SHP77 (cell line): ENCODE results near the gene WNK1.
"Not testable (repeated sequence)": the region's sequence is repeated elsewhere in the genome, so short reads cannot be mapped to it uniquely, and the experiment has no call there.

ENCODE experiments used
- DNase-seq, 2 experiments: peaks; one replicate each; lab custom pipeline; 2025; lab: John Stamatoyannopoulos, UW

WNK1 gene

DNA sequence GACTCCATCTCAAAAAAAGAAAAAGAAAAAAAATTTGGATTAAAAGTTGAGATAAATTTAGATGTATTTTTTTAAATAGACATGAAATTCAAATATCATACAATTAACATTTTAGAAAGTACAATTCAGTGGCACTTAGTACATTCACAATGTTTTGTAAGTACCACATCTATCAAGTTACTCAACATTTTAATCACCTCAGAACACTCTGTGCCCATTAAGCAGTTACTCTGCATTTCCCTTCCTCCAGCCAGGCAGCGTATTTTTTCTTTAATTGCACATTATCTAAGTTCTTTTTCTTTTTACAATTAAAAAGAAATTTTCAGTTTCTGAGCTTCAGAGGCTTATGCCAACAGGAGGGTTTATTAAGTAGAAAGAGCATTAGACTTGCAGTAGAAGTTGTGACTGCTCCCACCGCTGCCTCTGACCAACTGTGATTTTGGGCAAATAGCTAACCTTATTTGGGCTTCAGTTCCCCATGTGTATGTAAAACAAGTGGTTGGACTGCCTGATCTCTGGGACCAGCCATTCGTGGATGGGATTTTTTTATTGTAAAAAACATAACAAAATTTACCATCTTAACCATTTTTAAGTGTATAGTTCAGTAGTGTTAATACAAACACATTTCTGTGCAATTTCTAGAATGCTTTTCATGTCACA is 65.7 kb downstream of the WNK1 start:
- no peak for DNase-seq

DNA sequence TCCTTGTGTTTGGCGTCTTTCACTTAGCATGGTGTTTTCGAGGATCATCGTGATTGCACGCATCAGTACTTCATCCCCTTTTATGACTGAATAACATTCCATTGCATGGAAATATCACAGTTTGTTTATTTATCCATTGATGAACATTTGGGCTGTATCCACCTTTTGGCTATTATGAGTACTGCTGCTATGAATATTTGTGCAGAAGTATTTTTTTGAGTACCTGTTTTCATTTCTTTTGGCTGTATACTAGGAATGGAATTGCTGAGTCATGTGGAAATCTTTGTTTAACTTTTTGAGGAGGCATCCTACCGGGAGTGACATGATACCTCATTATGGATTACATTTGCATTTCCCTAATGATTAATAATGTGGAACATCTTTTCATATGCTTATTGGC is 66.4 kb downstream of the WNK1 start:
- DNase-seq: no peak

- no peak for DNase-seq
These were observed 68.0 kb downstream of the WNK1 start for GRCh38 chr12:820336-820735.

- no peak for DNase-seq
These were observed 70.8 kb downstream of the WNK1 start for GRCh38 chr12:823028-823698.

DNA sequence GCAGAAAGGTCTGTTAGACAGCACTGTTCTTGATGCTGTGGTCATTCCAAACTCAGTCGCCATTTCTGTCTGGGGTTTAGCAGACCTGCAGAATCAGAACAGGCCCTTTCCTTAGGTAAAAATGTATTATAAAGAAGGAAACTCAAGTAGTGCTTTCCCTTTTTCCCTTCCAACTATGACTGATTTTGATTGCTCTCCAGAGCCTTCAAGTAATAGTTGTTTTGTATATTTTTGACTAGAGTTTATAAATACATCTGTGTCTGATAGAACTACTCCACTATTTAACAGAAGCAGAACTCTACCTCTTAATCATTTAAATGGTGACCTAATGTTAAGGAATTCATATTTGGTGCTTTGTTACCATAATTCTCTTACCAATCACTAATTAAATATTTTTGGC is 74.0 kb downstream of the WNK1 start:
- DNase-seq: no peak

GRCh38 chr12:828726-829395 is 76.5 kb downstream of the WNK1 start:
- DNase-seq: no peak

DNA sequence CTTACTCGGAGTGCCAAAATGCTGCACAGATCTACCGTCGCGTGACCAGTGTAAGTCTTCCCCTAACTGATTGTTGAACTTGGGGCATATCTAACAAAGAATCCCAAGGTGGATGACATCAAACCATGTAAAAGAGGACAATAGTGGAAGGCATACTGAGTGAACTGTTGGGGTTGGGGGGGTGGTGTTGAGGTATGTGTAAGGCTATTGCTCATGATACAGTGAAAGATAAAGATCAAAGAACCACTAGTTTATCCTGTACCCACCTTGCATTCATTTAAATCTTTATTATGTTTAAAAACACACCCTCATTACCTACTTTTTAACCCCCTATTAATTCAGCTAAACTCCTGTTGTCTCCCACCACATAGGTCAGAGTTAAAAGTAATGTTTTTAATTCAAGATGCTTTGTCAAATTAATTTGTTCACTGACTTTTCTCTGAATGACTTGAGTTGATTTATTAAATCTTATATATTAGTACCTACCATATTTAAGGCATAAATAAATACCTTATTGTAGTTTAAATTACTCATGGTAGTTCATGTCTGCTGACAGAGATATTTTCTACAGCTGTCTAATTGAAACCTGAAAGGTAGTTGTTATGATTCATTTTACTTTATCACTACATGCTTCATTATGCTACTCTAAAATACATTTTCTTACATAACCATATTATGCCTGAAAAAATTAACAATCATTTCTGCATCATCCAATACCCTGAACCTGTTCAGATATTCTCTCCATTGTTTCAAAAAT is 77.9 kb downstream of the WNK1 start:
- DNase-seq: no peak

DNA sequence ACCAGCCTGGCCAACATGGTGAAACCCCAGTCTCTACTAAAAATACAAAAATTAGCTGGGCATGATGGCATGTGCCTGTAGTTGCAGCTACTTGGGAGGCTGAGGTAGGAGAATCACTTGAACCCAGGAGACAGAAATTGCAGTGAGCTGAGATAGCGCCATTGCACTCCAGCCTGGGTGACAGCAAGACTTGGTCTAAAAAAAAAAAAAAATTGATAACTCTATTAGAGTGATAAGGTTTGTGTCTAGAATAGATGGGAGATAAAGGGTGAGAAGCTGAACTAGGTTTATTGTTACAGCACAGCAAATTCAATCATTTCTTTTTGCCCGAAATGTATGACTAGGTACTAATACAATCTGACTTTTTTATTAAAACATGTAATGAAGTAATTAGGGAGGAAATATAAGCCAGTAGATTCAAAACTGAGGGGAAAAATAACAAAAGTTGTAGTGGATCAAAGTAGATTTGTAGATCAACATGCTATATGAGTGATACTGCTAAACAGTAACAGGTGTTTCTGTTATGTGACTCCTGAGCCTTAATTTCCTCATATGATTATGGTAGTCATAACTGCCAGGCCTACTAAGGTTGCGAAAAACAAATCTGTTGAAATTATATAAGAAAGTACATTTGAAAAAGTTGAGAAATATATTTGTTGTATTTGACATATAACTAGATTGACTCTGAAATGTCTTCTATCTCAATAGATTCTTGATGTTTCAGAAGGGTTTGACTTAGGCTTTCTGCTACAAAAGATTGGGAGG is 83.6 kb downstream of the WNK1 start:
- no peak for DNase-seq

DNA sequence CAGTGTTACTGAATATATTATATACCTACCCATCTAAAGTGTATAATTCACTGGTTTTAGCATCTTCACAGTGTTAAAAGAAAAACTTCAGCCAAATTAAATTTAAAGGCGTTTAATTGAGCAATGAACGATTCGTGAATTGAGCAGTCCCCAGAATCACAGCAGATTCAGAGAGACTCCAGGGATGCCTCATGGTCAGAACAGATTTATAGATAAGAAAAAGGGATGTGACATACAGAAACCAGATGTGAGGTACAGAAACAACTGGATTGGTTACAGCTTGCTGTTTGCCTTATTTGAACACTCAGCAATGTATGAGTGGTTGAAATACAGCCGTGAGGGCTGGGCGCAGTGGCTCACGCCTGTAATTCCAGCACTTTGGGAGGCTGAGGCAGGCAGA is 84.6 kb downstream of the WNK1 start:
- no peak for DNase-seq

DNA sequence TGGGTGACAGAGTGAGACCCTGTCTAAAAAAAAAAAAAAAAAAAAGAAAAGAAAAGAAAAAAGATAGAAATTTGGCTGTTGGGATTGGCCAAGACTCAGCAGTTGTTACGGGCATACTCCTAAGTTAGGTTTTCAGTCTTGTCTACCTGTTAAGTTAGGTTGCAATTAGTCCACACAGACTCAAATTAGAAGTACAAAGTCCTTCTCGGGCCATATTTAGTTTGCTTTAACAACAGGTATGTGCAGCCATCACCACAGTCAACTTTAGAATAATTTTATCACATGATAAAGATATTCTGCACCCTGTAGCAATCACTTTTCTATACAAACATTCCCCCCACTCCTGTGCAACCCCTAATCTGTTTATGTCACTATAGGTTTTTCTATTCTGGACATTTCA is 85.2 kb downstream of the WNK1 start:
- DNase-seq: no peak

GRCh38 chr12:843609-844008 is 91.2 kb downstream of the WNK1 start:
- DNase-seq: no peak

DNA sequence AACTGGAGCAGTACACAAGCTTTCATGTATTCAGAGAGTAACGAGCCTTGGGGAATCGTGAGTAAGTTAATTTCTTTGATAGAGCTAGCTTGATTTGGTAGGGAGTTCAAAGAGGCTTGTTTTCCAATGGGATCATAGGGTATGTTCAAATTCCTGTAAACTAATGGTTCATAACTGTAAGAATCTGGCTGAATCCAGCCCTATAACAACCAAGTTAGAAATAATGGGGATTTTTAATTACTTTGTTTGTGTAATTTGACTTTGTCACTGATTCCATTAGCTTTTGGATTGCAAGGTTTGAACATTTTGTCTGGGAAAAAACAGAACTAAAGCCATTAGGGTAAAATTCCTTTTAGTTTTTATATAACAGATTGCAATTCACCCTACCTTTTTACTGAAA is 94.0 kb downstream of the WNK1 start:
- DNase-seq: no peak

DNA sequence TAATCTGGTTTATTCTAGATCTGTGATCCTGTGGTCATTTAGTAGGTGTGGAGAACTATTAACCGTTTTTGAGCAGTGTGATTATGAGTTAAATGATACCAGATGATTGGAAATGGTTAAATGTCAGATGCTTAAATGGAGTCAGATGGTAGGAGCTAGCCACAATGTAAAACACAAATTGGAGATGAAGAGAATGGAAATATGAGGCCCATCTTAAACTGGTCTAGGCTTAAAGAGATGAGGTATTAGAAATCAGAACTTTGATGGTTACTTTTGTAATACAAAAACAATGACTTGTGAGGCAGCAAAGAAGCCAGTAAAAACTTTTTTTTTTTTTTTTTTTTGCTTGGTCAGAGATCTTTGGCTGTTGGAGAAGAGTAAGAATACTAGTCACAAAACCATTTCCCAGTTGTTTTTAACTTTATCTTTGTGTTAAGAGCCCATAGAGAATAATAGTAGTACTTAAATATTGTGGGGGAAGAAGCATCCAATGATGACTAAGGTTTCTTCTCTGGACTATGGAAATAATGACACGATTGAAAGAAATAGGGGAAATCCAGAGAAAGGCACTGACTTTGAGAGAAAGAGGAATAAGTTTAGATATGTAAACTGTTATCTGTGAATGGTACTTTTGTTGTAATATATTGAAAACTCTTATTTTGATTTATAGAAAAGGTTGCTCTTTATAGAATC is 95.9 kb downstream of the WNK1 start:
- DNase-seq: no peak

DNA sequence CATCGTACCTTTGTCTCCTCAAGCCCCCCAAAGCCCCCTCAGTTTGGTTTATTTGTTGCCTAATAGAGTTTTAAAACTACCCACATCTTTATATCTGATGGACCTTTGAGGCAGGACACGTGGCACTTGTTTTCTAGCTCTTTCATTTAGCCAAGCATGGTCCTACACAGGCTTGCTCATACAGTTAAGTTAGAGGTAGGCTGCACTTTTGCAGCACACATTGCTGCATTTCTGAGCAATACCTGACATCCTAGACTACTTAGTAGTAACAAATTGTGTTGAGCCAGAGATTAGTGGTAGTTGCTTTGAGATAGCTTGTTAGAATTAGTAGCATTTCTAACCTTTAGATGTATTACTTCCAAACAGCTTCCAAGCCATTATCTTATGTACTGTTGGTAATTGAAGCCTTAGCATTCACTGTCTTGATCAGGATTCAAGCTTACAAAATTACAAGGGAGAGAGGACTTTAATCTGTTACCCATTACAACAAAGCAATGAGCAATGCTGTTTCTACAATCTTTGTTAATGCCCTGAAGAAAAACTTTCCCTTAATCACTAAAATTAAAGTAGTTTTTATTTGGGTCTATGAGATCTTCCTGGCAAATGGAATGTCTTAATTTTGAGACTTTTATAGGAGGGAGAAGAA is 96.6 kb downstream of the WNK1 start:
- DNase-seq: no peak

- not testable (repeated sequence) for DNase-seq
These were observed 97.5 kb downstream of the WNK1 start for GRCh38 chr12:849733-850437.

DNA sequence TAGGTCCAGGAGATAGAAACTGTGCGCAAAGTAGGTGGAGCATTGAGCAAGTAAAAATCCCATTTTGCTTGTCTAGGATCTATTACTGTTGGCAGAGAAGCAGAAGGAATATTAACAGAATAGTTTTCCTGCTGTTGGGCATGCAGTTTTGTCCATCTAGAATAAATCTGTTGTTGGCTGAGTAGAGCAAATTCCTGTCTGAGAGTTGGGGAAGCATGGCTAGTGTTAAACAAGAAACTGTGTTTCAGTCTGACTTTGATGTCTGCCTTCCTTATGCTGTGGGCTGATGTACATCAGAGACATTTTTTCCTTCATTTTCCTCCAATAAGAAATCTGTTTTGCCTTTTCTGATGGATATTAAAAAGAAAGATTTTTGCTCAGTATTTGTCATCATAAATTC is 99.0 kb downstream of the WNK1 start:
- DNase-seq: no peak

DNA sequence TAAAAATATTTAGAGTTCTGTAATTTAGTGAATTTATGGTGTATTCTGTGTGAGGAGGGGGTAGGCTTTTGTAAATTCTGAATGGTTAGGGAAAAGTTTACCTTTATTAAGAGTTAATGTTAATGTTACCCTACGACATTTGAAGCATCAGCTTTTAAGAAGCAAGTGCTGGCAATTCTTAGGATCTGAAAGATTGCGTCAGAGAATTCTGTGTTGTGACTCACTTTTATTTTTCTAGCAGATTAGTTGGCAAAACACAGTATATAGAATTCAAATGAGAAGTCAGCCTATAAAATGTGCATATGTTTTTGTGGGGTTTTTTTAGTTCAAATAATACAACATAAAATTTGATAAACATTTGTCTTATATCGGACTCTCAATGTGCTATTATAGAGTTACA is 99.5 kb downstream of the WNK1 start:
- no peak for DNase-seq

GRCh38 chr12:852864-853263 is 100.5 kb downstream of the WNK1 start:
- no peak for DNase-seq

DNA sequence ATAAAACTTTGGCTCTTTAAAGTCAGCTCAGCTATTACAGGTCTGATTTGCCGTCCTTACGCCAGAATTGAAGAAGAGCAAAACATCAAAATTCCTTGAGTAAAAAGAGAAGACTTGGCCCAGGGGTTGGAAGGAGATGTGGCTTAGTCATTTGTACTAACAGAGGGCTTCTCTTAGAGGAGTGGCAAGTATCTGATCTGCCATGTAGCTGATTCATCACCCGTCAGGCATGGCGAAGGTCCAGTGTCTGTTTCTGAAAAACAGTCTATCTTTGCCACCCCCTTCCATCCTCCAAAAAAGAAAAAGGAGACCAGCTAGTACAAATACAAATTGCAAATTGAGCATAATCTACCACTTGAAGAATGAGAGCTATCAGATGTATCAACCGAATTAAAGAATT is 105.2 kb downstream of the WNK1 start:
- DNase-seq: no peak

- DNase-seq: no peak
These were observed 110.0 kb downstream of the WNK1 start for GRCh38 chr12:862303-862911.
